PC-3 (cell line): ENCODE results near the gene IGFBP6. TPM values are rescaled to one million over a fixed set of nuclear protein-coding genes. Genes with fewer than 3 reads are reported as not detected.

Experiments used
- ATAC-seq: fragments of 200-7000 bp; cut with Tn5 transposase; 2 replicates; pipeline ENCODE4 v1.9.1; 2020; ENCODE audit warnings: mild to moderate bottlenecking, moderate library complexity
- BruUV-seq: library from RNA; stranded (reverse); fragments of 400-500 nt; replicated peaks from 2 replicates; lab custom pipeline; 2021; lab: Mats Ljungman, UMichigan
- CTCF ChIA-PET: fragments of 300-600 bp; sonication (Branson Sonifier 250); formaldehyde crosslinking; loops from one replicate; lab custom pipeline; 2022; ENCODE audit warnings: antibody characterized with exemption; lab: Charles Lee
- POLR2A ChIA-PET: fragments of 300-600 bp; sonication (Branson Sonifier 250); formaldehyde crosslinking; loops from one replicate; lab custom pipeline; 2022; ENCODE audit warnings: antibody characterized with exemption; ENCODE audit not compliant: unreplicated experiment; lab: Charles Lee
- DNase-seq: peaks from one replicate; pipeline ENCODE4 v3.0.0-alpha.2; 2015
- H2AFZ ChIP-seq: fragments of 300-600 bp; sonication (generic); 2 replicates; pipeline ENCODE4 v1.6.0; 2016; ENCODE audit warnings: antibody characterized with exemption, low read length
- H3F3A ChIP-seq: fragments of 300-600 bp; sonication (generic); one replicate; pipeline ENCODE4 v1.6.0; 2017; ENCODE audit warnings: antibody characterized with exemption, low read length, control low read depth, mild to moderate bottlenecking; ENCODE audit not compliant: unreplicated experiment
- H3K27ac ChIP-seq: fragments of 300-600 bp; sonication (generic); 2 replicates; pipeline ENCODE4 v1.5.1; 2016; ENCODE audit warnings: mild to moderate bottlenecking, low read length
- H3K27me3 ChIP-seq: fragments of 300-600 bp; sonication (generic); 2 replicates; pipeline ENCODE4 v1.6.1; 2016; ENCODE audit warnings: low read length, mixed read lengths
- H3K36me3 ChIP-seq: fragments of 300-600 bp; sonication (generic); 2 replicates; pipeline ENCODE4 v1.6.1; 2016; ENCODE audit warnings: low read depth, mixed run types, low read length, mixed read lengths
- H3K4me1 ChIP-seq: fragments of 300-600 bp; sonication (generic); 2 replicates; pipeline ENCODE4 v1.5.1; 2016; ENCODE audit warnings: low read length; ENCODE audit not compliant: insufficient read depth
- H3K4me2 ChIP-seq: fragments of 300-600 bp; sonication (generic); 2 replicates; pipeline ENCODE4 v1.6.0; 2016; ENCODE audit warnings: low read length
- H3K4me3 ChIP-seq: fragments of 300-600 bp; sonication (generic); 2 replicates; pipeline ENCODE4 v1.5.1; 2016; ENCODE audit warnings: mild to moderate bottlenecking, low read length, mixed read lengths
- H3K79me2 ChIP-seq: fragments of 300-600 bp; sonication (generic); 2 replicates; pipeline ENCODE4 v1.6.1; 2017; ENCODE audit warnings: low read length, mixed read lengths
- H3K9ac ChIP-seq: fragments of 300-600 bp; sonication (generic); 2 replicates; pipeline ENCODE4 v1.6.0; 2016; ENCODE audit warnings: mild to moderate bottlenecking, low read length
- H3K9me2 ChIP-seq: fragments of 300-600 bp; sonication (generic); replicated peaks from 2 replicates; pipeline ENCODE4 v1.6.1; 2016; ENCODE audit warnings: mixed run types, low read length, mixed read lengths
- H3K9me3 ChIP-seq: fragments of 300-600 bp; sonication (generic); 2 replicates; pipeline ENCODE4 v1.6.1; 2016; ENCODE audit warnings: low read length, mixed read lengths
- H4K20me1 ChIP-seq: fragments of 300-600 bp; sonication (generic); 2 replicates; pipeline ENCODE4 v1.6.1; 2016; ENCODE audit warnings: low read length, mixed read lengths
- CTCF ChIP-seq: fragments of 300-600 bp; sonication (generic); conservative IDR thresholded peaks from 2 replicates; pipeline ENCODE4 v1.5.1; 2017; ENCODE audit warnings: antibody characterized with exemption, low read depth, mild to moderate bottlenecking, low read length
- EZH2 ChIP-seq: fragments of 300-600 bp; sonication (generic); IDR thresholded peaks from one replicate; pipeline ENCODE4 v1.6.1; 2017; ENCODE audit warnings: antibody characterized with exemption, mild to moderate bottlenecking, low read length; ENCODE audit not compliant: unreplicated experiment
- EZH2phosphoT487 ChIP-seq: fragments of 300-600 bp; sonication (generic); IDR thresholded peaks from 2 replicates; pipeline ENCODE4 v1.6.1; 2018; ENCODE audit warnings: mild to moderate bottlenecking, antibody characterized with exemption, low read length, borderline replicate concordance
- intact Hi-C: fragments of 100-400 bp; cut with micrococcal nuclease; formaldehyde crosslinking; loops from 2 replicates; pipeline ENCODE4 v1.9.0; 2023
- total RNA-seq: library from RNA; depleted of rRNA; stranded (reverse); fragments of >200 nt; gene quantifications from 2 replicates; pipeline ENCODE4 v1.2.3, GENCODE V29; 2014

Gene IGFBP6
- total RNA-seq, 1 experiment from 2014 or later, result 256 TPM

GRCh38 chr12:53074283-53074998 is 23.0 kb upstream of the IGFBP6 start:
- no TSS peak for BruUV-seq
- no peaks in the 10 kb centered on the region for H3K9me3 ChIP-seq

GRCh38 chr12:53074999-53075370 is 22.5 kb upstream of the IGFBP6 start:
- POLR2A ChIA-PET, result no interaction called here

More at GRCh38 chr12:53074283-53074998, 23.0 kb upstream of the IGFBP6 start:
- no peak overlapping the region for H3K4me3 ChIP-seq
- no peak overlapping the region for H3K27ac ChIP-seq
- H3K4me1 ChIP-seq, result peaks cover 7% of the 10 kb centered on the region
- POLR2A ChIA-PET, result no interaction called here
- peaks cover 5% of the 10 kb centered on the region for H3K36me3 ChIP-seq
- peaks cover 20% of the 10 kb centered on the region for H3K79me2 ChIP-seq
- CTCF ChIA-PET, result interaction anchor here (0.6 kb wide), 1 partner anchor 30 kb away, joined by 4 read pairs; no protein-coding TSS in a partner anchor
- H3K9ac ChIP-seq, result no peak overlapping the region
- no peak overlapping the region for H2AFZ ChIP-seq
- no peaks in the 10 kb centered on the region for H3F3A ChIP-seq
- no peak for ATAC-seq
- intact Hi-C loops, result no loop called here
- H3K27me3 ChIP-seq, result no peaks in the 10 kb centered on the region
- no peaks in the 10 kb centered on the region for H3K9me2 ChIP-seq
- TF ChIP-seq EZH2phosphoT487, result no peak
- TF ChIP-seq CTCF, result no peak
- TF ChIP-seq EZH2, result no peak
- no peak for DNase-seq
- no peaks in the 10 kb centered on the region for H4K20me1 ChIP-seq
- H3K4me2 ChIP-seq, result no peak overlapping the region

More at GRCh38 chr12:53074999-53075370, 22.5 kb upstream of the IGFBP6 start:
- no TSS peak for BruUV-seq
- intact Hi-C loops, result no loop called here
- Histone ChIP-seq H3K9ac (no peak overlapping the region), H4K20me1 (no peaks in the 10 kb centered on the region), H3K4me1 (peaks cover 11% of the 10 kb centered on the region), H3K27me3 (no peaks in the 10 kb centered on the region), H2AFZ (no peak overlapping the region), H3K36me3 (peaks cover 5% of the 10 kb centered on the region), H3F3A (no peaks in the 10 kb centered on the region), H3K79me2 (peaks cover 20% of the 10 kb centered on the region), H3K4me2 (no peak overlapping the region), H3K4me3 (no peak overlapping the region), H3K9me3 (no peaks in the 10 kb centered on the region), H3K27ac (no peak overlapping the region), H3K9me2 (no peaks in the 10 kb centered on the region)
- no peak for DNase-seq
- TF ChIP-seq CTCF (no peak), EZH2phosphoT487 (no peak), EZH2 (no peak)
- ATAC-seq, result no peak
- CTCF ChIA-PET, result no interaction called here
